GM19238 (cell line): ENCODE data around the gene SULT4A1.
A peak's percentile ranks its signal among the peaks of the same experiment; 100 is the strongest.
"Not testable (repeated sequence)": the region's sequence is repeated elsewhere in the genome, so short reads cannot be mapped to it uniquely, and the experiment has no call there.

Experiments
- DNase-seq: peaks from one replicate; pipeline ENCODE4 v3.0.0; 2011; ENCODE audit warnings: low spot score; ENCODE audit not compliant: insufficient read length

Gene SULT4A1

GRCh38 chr22:43886231-43886630, 23.9 kb upstream of the SULT4A1 start:
- DNase-seq, result no peak

- no peak for DNase-seq
Measured at GRCh38 chr22:43885786-43886185, 23.5 kb upstream of the SULT4A1 start.

- DNase-seq, result no peak
Measured at GRCh38 chr22:43885319-43885671, 23.0 kb upstream of the SULT4A1 start.

GRCh38 chr22:43884600-43885318, 22.4 kb upstream of the SULT4A1 start:
- peak; percentile 77 for DNase-seq

GRCh38 chr22:43883719-43884415, 21.6 kb upstream of the SULT4A1 start:
- DNase-seq, result no peak

GRCh38 chr22:43883012-43883661, 20.8 kb upstream of the SULT4A1 start:
- DNase-seq, result peak; percentile 60

- no peak for DNase-seq
Measured at GRCh38 chr22:43882122-43882767, 19.9 kb upstream of the SULT4A1 start.

- DNase-seq, result no peak
Measured at GRCh38 chr22:43881091-43882061, 19.1 kb upstream of the SULT4A1 start.

- no peak for DNase-seq
Measured at GRCh38 chr22:43880541-43880991, 18.3 kb upstream of the SULT4A1 start.

GRCh38 chr22:43879901-43880540, 17.7 kb upstream of the SULT4A1 start:
- DNase-seq, result no peak

GRCh38 chr22:43878831-43879550, 16.7 kb upstream of the SULT4A1 start:
- DNase-seq, result no peak

- no peak for DNase-seq
Measured at GRCh38 chr22:43878079-43878795, 15.9 kb upstream of the SULT4A1 start.

- DNase-seq, result no peak
Measured at GRCh38 chr22:43876866-43877509, 14.7 kb upstream of the SULT4A1 start.

GRCh38 chr22:43869799-43870198, 7.5 kb upstream of the SULT4A1 start:
- no peak for DNase-seq

- DNase-seq, result not testable (repeated sequence)
Measured at GRCh38 chr22:43869001-43869400, 6.7 kb upstream of the SULT4A1 start.

GRCh38 chr22:43867839-43868635, 5.7 kb upstream of the SULT4A1 start:
- no peak for DNase-seq

GRCh38 chr22:43862882-43863202, 529 bp upstream of the SULT4A1 start:
- DNase-seq, result no peak

- DNase-seq, result no peak
Measured at GRCh38 chr22:43861529-43861928, 784 bp downstream of the SULT4A1 start.
